GM18498 (cell line): ENCODE data around the gene CALHM5.

Experiments
- ATAC-seq: cut with Tn5 transposase; IDR thresholded peaks from one replicate; pipeline ENCODE4 v1.9.1; 2021; ENCODE audit warnings: mild to moderate bottlenecking, moderate library complexity; ENCODE audit not compliant: unreplicated experiment

Gene CALHM5

GRCh38 chr6:116545651-116546050 is 34.2 kb downstream of the CALHM5 start, which contains the start of gene TRAPPC3L:
Gene TRAPPC3L, minus strand, starts transcription at chr6:116545684. Its CDS starts 170 bp downstream, at chr6:116545514.
- ATAC-seq, result no peak

DNA sequence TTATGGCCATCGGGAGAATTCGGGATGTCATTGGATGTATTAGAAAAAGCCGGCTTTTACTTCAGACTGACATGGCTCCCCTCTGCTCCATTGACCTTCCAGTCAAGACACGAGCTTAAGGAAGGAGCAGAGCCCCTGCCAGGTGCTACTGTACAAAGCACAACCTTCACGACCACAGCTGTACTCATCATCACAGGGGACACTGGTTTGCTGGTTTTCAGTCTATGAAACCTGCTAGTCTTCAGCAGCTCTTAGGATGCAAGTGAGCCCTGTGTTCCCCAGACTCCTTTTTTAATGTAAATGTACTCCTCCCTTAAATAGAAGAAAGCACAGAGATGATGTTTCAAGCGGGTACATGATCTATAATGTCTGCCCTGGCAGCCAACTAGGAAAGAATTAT is 35.9 kb downstream of the CALHM5 start:
- ATAC-seq, result no peak

DNA sequence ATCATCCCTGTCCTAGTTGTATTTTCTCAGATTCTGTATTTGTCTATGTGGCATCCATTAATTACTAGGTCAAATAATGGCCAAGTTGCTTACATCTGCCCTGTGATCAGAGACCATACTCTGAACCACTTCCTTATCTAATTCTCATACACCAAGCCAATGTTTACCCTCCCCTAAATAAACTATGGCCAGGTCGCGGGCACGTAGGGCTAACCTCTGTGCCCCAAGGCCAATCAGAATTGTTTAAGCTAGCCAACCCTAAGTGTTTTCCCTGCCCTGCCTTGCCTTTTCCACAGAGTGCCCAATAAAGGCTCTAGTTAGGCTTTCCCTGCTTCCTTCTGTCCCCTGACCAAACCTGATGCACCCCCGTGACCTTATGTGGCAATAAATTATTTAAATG is 39.4 kb downstream of the CALHM5 start:
- ATAC-seq, result no peak

GRCh38 chr6:116553451-116553850 is 42.0 kb downstream of the CALHM5 start, which contains the start of gene CALHM4:
Gene CALHM4, plus strand, starts transcription at chr6:116553751. Its CDS starts 43 bp downstream, at chr6:116553794.
- ATAC-seq, result no peak

DNA sequence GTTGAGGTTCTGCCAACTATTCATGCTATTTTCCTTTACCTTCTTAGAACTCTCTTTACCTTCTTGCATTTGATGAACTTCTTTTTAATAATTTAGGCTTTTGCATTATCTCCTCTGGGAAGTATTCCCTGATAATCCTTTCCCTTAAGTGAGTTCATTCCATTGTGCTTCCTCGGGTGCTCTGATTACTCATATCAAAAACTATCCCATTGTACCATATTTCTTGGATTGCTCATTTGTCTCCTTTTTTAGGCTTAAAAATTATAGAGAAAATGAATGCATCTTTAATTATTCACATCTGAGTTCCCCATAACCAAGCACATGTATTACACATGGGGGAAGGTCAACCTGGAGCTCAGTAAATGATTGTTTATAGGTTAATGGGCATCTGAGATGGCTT is 44.6 kb downstream of the CALHM5 start:
- no peak for ATAC-seq

DNA sequence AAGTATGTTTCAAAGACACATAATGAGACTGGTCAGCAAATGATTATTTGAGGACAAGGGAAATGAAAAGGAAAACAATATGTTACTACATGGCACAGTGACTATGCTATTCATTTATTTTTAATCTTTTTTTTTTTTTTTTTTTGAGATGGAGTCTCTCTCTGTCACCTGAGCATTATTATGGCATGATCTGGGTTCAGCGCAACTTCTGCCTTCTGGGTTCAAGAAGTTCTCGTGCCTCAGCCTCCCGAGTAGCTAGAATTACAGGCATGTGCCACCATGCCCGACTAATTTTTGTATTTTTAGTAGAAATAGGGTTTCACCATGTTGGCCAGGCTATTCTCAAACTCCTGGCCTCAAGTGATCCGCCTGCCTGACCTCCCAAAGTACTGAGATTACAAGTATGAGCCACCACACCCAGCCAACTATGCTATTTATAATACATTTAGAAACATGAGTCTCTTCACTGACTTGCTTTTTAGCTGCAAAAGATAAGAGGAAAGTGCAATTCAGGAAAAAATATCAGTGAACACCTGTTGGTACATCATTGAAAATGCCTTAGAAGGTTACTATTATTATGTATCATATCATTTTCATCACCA is 45.5 kb downstream of the CALHM5 start:
- no peak for ATAC-seq

DNA sequence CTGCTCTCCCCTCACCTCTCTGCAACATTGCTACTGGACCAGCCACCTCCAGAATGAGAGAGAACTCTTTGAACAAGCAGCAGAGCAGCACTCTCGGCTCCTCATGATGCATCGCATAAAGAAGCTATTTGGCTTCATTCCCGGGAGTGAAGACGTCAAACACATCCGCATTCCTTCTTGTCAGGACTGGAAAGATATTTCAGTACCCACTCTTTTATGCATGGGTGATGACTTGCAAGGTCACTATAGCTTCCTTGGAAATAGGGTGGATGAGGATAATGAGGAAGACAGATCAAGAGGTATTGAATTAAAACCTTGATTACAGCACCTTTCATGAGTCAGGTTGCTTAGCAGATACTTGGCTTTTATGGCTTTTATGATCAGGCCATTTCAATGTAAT is 46.5 kb downstream of the CALHM5 start:
- no peak for ATAC-seq

GRCh38 chr6:116560130-116560529 is 48.7 kb downstream of the CALHM5 start:
- no peak for ATAC-seq

GRCh38 chr6:116561377-116562018 is 50.1 kb downstream of the CALHM5 start:
- ATAC-seq, result peak; percentile 71

GRCh38 chr6:116562019-116562403 is 50.6 kb downstream of the CALHM5 start:
- no peak for ATAC-seq

GRCh38 chr6:116562614-116563013 is 51.2 kb downstream of the CALHM5 start:
- ATAC-seq, result no peak

- no peak for ATAC-seq
Observed at GRCh38 chr6:116563830-116564229, 52.4 kb downstream of the CALHM5 start.

- ATAC-seq, result no peak
Observed at GRCh38 chr6:116564311-116564710, 52.9 kb downstream of the CALHM5 start.

GRCh38 chr6:116564921-116565872 is 53.8 kb downstream of the CALHM5 start:
- ATAC-seq, result no peak

DNA sequence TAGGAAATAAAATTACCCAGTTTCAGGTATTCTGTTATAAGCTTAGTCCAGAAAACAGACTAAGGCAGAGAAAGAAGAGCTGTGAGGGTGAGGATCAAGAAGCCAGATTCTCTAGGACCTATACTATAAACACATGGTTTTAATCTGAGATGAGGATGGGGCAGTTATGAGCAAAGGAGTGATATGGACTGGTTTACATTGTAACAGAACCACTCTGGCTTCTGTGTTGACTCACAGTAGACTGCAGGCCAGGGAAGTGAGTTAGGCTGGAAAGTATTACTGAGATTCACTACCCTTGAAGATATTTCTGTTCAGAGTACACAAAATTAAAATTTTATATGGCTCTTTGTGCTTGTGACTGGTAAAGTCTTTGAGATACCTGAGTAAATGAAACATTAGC is 56.7 kb downstream of the CALHM5 start:
- no peak for ATAC-seq

GRCh38 chr6:116568821-116569755 is 57.6 kb downstream of the CALHM5 start:
- no peak for ATAC-seq

- peak; percentile 96 for ATAC-seq
Observed at GRCh38 chr6:116570856-116571682, 59.6 kb downstream of the CALHM5 start, which contains the start of gene RWDD1. Gene RWDD1, plus strand, starts transcription at chr6:116571504. Its CDS starts 79 bp downstream, at chr6:116571583.

DNA sequence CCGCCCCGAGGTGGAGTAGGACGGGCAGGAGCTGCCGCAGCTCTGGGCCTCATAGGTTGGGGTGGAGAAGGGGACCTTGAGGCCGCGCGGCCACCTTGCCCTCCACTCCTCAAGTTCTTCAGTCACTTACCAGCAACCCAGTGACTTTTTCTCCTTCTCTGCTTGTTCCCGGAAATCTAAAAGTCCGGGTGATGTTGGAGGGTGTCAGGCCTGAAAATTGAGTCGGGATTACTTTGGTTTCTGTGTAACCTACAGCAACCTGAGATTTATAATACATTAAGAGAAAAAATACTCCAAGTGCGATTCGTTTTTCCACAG is 60.2 kb downstream of the CALHM5 start:
- ATAC-seq, result no peak

DNA sequence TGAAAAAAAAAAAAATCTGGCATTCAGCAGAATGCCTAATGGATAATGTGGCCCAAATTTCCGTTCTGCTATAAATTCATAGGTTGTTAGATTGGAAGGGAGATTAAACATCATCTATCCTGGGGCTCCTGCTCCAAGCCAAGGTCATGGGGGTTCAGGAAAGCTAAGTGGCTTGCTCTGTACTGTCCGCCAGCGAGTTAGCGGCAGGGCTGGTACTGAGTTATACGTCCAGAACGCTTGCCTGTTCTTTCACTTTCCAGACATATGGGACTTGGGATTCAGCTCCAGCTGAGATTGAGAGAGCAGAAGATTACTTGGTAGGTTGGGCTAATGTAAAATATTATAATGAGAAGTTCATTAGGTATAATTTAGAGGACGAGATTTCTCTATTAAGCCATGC is 60.7 kb downstream of the CALHM5 start:
- ATAC-seq, result no peak
